HG03060 (cell line): ENCODE data around the gene GNL3.

ENCODE experiments used
- ATAC-seq: cut with Tn5 transposase; IDR thresholded peaks from one replicate; pipeline ENCODE4 v1.9.1; 2021; ENCODE audit warnings: low read depth, moderate number of reproducible peaks; ENCODE audit not compliant: unreplicated experiment

GNL3 gene

DNA sequence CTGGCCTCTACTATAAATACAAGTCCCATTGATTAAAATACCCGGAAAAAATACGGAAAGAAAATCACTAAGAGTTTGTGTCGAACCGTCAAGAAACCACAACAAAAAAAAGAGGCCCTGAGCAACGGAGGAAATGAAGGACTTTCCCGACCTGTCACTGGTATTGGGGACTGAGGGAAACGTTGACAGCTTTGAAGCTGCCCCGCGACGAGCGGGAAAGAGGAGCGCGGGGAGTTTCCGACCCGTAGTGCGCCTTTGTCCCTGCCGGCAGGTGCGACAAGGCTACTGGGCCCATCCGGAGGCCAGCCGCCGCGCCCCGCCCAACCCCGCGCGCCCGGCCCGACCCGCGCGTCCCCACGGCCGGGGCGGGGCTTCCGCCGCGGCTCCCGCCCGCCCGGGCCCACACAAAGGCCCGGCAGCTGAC is 535 bp upstream of the GNL3 start:
- ATAC-seq: peak; percentile 33

DNA sequence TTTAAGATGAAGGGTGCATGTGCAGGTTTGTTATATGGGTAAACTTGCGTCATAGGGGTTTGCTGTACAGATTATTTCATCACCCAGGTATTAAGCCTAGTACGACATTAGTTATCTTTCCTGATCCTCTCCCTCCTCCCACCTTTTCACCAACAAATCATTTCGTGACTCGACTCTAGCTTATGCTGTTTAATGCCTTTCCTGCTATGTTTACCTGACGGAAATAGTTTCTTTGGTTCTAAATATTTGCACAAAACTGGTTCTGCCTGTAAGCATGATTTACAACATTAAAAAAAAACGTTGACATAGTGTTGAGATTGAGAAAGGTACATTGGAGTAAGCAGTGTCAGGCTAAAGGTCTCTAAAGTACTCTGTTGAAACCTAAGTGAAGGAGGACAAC is 2.4 kb downstream of the GNL3 start:
- no peak for ATAC-seq

DNA sequence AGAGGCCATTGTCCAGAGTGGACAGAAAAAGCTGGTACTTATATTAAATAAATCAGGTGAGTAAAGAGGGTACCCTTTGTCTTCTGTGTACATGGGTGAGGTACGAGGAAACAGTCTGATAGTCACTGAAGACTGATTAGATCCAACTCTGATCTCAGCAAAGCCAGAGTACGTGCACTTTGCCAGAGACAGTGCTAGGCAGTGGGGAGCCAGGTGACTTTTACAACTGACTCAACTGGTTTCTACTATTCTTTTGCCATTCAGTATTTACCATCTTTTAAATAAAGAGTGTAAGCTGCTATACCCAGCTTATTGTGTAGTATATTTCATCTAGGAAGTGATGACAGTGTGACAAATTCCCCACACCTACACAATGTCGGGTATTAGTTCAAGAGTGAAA is 3.3 kb downstream of the GNL3 start:
- no peak for ATAC-seq

DNA sequence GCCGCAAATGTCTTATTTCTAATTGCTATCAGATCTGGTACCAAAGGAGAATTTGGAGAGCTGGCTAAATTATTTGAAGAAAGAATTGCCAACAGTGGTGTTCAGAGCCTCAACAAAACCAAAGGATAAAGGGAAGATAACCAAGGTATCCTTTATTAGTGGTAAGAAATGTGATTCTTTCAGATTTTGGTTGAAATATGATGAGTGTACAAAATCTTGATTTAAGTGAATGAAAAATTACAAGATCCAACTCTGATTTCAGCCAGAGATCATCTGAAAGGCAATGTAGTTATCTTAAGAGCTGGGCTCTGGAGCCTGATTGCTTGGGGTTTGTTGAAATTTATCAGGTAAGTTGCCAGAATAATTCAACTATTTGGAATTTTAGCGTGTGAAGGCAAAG is 4.7 kb downstream of the GNL3 start:
- no peak for ATAC-seq

- ATAC-seq: no peak
Measured at GRCh38 chr3:52693071-52693470, 7.2 kb downstream of the GNL3 start.

DNA sequence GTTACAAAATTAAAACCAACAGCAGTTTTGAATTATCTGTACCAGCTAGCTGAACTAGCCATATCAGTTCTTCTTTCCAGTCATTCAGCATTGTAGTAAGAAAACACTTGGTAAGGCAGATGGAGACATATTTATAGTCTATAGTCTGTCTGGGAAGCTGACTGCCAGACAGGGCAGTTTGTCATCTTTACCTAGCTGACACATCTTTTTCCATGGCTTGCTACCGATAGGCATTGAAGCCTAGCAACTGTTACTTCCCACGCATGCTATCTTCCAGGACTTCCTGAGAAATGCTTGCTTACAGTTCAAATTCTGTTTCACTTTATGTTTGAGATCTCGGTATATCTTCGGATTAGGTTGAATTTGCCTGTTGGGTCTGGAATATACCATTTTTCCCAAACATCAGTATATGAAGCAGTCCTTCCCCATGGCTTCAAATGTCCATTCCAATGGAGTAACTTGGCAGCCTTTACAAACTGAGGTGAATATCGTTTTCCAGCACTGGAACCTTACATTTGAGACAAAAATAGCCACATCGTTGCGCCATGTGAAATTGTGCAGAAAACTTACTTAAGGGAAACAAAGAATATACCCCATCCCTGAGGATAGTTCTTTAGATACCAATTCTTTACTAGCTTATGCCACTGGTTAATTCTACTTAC is 8.8 kb downstream of the GNL3 start:
- no peak for ATAC-seq

- ATAC-seq: no peak
Measured at GRCh38 chr3:52695798-52696671, 10.2 kb downstream of the GNL3 start.

GRCh38 chr3:52696830-52697631 is 11.2 kb downstream of the GNL3 start:
- no peak for ATAC-seq

DNA sequence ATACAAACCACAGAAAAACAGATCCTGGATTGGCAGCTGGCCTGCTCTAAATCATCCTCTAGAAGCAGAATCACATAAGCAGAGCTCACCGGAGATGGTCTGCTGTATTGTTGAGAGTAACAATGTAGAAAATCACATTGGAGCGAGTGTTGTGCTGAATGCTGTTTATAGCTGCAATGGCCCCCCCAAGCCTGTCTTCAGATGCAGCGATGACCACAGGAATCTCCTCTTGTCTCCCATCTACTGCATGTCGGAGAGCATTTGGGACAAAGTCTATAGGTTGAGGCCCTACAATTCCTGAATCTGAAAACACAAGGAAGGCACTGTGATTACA is 11.8 kb downstream of the GNL3 start:
- no peak for ATAC-seq

GRCh38 chr3:52703341-52703740 is 17.5 kb downstream of the GNL3 start:
- no peak for ATAC-seq

- no peak for ATAC-seq
Measured at GRCh38 chr3:52704611-52705437, 19.0 kb downstream of the GNL3 start.

DNA sequence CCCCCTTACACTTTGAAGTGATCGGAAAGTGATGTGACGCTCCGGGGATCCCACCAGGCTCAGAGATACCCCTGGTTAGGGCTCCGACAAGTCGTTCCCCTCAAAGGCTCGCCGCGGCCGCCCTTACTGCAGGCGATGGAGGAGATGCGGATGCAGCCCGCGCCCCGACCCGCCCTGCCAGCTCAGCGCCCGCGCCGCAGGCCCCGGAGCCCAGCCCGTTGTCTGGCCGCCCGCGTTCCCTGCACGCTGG is 19.5 kb downstream of the GNL3 start:
- peak; percentile 26 for ATAC-seq

DNA sequence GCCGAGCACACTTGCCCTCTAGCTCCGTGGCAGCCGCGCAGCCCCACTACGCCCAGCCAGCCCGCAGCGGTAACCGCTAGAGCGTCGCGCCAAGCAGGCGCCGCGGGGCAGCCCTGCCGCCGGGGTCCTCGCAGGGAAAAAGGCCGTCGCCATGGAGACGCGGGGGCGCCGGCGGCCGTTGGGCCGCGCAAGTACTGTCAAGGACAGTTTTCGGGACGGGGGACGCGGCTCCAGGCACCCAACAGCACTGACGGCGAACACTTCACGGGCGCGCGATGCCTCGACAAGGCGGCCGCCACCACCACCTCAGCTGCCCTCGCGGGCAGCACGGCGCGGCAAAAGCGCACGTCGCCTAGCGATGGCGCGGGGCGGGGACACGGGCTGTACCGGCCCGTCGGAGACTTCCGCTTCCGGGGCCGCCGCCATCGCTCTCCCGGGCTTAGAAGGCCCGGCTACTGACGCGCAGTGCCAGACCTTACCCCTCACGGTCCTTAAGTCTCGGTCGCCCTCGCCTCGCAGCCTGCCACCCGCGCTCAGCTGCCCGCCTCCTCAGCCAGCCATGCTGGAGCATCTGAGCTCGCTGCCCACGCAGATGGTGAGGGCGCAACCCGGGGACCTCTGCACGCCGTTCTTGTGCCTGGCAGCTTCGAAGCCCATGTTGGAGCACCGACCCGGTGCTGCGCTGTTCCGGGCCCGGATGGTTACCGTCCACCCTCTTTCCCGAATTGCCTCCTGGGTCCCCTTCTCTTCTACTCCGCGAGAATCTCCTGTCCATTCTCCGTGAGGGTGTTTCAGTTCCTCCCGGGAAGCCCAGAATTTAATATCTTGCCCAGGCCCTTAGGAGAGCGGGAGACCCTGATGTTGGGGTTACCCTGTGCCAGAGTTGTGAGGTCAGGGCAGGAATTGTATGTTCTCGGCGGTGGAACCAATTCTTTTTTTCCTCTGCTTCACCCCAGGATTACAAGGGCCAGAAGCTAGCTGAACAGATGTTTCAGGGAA is 20.2 kb downstream of the GNL3 start, which contains the start of the genes GLT8D1 and SPCS1:
TSS of gene GLT8D1 (minus strand) at position 104 of the 999 bp plus-strand sequence. CDS start 5,331 bp downstream, outside the sequence.
TSS of gene SPCS1 (plus strand) at position 419 of the 999 bp plus-strand sequence. CDS start at position 560, 141 bp downstream.
- peak; percentile 51 for ATAC-seq

DNA sequence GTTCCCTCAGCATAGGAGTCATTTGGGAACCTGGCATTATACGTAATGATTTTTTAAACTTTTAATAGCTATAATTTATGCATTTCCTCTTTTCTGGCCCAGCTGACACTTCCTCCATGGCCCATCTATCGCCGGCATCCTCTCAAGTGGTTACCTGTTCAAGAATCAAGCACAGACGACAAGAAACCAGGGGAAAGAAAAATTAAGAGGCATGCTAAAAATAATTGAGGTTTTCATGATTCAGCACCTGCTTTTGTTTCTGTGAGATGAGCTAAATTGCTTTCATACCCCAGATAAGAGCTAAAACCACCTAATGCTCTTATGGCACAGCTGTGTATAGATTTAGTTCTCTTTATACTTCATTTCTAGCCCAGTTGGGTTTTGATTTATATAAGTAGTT is 21.8 kb downstream of the GNL3 start:
- ATAC-seq: no peak

DNA sequence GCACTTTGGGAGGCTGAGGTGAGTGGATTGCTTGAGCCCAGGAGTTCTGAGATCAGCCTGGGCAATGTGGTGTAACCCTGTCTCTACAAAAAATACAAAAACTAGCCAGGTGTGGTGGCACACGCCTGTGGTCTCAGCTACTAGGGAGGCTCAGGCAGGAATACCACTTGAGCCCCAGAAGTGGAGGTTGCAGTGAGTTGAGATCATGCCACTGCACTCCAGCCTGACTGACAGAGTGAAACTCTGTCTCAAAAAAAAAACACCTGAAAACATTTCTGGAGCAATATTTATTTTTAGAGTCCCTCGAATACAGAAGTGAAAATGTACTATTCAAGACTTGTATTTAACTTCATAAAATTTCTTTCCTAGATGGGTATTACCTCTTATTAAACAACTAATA is 24.7 kb downstream of the GNL3 start:
- no peak for ATAC-seq

GRCh38 chr3:52712291-52713212 is 26.7 kb downstream of the GNL3 start:
- no peak for ATAC-seq

DNA sequence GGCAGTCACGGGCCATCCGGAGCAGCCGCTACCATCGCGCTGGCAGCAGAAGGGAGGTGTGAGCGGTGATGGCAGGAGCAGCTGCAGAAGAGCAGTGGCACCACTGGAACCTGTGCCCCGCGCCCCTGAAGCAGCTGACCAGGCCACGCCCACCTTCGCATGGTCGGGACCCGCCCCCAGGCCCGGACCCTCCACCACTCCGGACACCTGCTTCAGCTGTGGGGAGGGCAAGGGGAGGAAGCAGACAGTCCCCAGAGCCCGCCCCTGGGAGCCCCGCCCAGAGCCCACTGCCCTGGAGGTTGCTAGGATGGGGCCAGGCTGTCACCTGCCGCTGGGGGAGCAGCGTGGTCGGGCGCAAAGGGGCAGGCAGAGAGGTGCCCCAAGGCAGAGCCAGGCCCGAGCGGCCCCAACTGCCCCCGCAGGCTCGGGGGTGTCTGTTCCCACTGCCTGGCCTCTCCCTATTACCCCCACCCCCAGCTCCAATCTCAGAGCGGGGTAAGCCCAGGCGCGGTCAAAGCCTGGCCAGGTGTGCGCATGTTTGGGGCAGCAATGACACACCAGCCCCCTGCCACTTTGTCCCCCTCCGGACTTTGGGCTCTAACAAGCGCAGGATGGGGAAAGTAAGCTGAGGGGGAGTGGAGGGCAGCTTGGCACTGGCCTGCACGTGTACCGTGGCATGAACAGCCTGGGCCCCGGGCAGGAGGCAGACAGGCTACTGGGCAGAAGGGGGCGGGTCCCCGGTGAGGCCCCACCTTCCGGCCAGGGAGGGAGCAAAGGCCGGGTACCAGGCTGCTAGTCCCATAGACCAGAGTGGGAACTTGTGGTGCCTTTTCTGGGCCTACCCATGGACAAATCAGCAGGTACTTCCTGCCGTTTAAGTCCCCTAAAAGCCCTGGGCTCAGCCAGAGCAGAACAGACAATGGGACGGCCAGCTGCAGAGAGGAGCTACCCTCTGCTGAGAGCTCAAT is 28.8 kb downstream of the GNL3 start:
- no peak for ATAC-seq
